LoVo (cell line): ENCODE data around the gene SLC19A3.
"Not testable (repeated sequence)": the region's sequence is repeated elsewhere in the genome, so short reads cannot be mapped to it uniquely, and the experiment has no call there.

ENCODE experiments used
- DNase-seq: peaks from one replicate; pipeline ENCODE4 v3.0.0-alpha.2; 2016; ENCODE audit warnings: low spot score

The SLC19A3 gene

DNA sequence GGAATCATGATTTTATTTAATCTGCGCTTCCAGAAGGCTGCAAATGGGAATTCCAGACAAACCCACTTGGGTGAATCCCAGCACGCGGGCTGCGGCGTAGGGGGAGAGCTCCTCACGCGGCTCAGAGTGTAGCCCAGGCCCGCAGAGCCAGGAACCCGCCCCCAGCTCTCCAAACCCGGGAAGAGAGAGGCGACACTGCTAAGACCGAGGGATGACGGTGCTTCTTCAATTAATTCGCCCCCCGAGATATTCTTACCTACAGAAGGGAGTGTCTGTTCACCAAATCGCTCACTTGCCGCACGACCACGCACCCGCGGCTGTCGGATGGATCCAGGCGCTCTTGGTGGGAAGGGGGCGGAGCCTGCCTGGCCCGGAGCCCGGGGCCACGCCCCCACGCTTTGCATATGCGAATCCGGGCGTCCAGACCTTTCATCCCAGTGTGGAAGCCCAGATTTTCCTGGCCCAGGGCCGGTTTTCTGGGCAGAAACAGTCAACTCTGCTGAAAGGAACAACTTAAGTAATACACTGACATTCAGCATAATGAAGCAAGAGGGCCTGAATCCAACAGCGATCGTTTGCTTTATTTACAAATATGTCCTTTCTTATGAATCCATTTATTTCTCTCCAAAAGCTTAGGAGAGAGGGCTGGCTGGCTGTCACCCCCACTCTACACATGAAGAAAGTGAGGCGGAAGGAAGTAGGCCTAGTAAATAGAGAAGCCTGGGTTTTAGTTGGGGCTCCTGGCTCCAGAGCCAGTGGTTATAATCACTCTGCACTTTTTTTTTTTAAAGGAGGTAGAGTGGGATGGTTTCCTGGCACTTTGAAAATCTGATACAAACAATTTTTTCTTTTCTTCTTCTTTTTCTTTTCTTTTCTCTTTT, at the start of gene SLC19A3:
Gene SLC19A3, minus strand, starts transcription at position 342 of the 881 bp plus-strand sequence. CDS start 15,710 bp downstream, outside the sequence.
- DNase-seq: peak; percentile 66

DNA sequence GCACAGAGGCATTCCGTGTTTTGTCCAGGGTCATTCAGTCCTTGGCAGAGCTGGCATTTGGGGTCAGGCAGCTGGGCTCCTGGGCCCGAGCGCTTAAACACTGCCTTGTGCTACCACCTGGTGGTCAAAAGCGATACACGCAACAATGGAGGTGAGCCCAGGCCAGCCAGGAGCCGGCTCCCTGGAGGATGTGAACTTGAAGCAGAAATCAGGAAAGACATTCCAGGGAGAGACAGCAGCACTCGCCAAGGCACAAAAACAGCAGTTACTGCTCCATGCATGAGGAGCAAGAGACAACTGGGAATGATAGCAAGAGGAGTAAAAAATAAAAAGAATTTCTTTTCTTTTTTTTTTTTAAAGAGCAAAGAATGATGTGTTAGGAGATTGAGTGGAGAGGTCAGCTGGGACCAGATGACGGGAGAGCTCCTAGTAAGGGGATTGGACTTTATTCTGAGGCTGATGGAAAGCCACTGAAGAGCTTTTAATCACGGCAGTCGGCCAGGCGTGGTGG, 48.6 kb upstream of the SLC19A3 start:
- peak; percentile 78 for DNase-seq

DNA sequence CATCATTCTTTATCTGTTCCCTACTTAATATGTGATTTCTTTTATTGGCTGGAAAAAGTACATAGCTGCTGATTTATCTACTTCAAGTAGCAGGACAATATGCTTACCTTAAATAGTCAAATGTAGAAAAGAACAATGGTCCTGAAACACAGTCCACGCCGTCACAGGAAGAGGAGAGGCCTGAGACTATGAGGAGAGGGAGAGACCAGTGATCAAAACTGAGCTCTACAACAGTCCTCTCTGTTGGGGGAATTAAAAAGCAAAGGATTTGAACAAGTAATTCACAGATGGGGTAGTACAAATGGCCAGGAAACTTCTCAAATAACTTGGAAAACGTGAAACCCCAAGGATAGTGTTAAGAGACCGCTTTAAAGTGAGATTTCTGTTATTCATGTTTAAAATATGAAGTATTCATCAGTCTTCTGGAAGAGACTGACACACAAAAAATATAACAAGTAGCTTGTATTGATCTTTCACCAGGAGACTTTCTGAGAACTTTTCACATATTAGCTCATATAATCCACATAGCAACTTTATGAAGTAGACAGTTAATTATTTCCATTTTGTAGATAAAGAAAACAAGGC, 48.1 kb upstream of the SLC19A3 start:
- no peak for DNase-seq

DNA sequence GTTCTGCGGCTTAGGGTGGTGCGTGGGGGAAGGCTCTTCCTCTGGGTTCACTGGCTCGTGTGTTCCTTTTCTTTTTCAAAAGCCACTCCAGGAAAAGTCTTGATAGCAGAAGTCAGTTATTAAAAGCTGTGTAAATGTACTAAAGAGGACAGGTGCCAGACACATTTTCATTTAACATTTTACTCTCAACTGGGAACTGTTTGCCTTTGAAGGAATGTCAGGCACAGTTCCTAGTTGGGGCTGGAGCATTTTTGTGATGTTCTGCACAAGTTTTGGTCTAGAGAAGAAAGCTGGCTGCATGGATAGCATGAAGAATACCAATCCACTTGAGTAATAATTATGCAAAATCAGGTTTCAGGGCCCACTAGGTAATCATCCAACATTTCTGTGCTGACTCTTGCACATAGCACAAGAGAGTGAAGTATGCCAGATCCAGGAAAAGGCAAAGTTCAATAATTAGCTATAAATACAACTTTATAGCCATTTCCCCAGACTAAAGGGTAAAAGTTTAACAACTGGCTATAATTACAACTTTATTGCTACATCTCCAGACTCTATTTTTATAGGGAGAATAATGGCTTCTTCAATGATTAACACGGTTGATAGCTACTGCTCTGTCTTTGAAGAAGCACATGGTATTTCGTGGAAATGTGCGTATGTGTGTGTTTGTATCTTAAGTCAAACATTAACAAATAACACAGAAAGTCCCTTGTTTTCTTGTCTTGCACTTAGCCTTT, 44.1 kb upstream of the SLC19A3 start:
- DNase-seq: peak; percentile 75

DNA sequence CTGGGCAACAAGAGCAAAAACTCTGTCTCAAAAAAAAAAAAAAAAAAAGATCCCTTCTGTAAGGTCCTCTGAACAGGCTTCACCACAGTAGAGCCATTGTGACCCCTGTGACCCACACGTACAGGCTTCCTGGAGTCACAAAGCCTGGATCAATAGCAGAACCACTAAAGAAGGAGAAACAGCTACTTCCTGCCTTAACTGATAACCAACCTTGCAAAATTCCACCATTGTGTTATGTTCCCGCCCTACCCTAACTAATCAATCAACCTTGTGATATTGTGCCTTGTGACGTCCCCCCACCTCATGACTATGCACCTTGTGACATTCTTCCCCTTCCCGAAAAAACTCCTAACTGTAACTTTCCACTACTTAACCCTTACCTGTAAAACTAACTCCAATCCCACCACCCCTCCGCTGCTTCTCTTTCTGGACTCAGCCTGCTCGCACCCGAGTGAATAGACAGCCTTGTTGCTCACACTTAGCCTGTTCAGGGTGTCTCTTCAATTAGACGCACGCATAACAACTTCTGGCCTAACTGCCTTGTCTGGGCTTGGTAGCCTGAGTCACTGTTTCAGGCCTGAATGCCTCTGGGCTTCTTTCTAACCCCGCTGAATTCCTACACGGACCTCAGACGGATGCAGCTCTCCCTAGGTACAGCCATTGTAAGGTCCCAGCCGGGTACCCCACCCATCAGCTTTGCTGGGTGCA, 41.7 kb upstream of the SLC19A3 start:
- no peak for DNase-seq

DNA sequence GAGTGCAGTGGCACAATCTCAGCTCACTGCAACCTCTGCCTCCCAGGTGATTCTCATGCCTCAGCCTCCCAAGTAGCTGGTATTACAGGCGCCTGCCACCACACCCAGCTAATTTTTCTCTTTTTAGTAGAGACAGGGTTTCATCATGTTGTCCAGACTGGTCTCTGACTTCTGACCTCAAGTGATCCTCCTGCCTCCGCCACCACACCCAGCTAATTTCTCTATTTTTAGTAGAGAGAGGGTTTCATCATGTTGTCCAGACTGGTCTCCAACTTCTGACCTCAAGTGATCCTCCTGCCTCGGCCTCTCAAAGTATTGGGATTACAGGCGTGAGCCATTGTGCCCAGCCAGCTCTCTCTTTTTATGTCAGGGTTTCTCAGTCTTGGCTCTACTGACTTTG, 38.4 kb upstream of the SLC19A3 start:
- DNase-seq: not testable (repeated sequence)

DNA sequence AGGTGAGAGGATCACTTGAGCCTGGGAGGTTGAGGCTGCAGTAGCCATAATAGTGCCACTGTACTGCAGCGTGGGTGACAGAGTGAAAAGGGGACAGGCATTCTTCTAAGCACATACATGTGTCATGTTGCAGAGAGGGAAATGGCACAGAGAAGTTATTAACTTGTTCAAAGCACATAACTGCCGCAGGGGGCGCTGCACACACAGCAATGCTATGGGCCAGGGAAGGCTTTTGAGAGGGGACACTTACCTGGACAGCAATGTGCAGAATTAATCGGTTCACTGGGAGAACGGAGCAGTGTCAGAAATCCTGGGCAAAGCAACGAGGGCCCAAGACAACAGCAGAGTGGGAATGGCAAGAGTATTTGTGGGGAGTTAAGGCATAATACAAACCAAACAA, 30.3 kb upstream of the SLC19A3 start:
- no peak for DNase-seq

DNA sequence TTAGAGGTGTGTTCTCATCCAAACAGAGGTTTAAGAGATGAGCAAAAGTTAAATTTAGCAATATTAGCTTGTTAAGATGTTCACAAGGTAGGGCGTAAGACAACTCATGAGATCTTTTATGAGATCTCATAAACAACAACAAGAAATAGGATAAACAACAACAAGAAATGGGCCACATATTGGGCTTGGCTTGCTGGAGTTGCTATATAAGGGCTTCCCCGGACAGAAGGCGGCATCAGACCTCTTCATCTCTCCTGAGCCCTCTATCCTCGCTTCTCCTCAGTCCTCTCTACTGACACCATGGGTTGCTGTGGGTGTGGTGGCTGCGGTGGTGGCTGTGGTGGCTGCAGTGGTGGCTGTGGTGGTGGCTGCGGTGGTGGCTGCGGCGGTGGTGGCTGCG, 27.8 kb upstream of the SLC19A3 start, which contains the start of gene SCYGR8:
Gene SCYGR8, plus strand, starts transcription at position 301 of the 400 bp plus-strand sequence. Its CDS starts 0 bp downstream, at position 301.
- DNase-seq: no peak

DNA sequence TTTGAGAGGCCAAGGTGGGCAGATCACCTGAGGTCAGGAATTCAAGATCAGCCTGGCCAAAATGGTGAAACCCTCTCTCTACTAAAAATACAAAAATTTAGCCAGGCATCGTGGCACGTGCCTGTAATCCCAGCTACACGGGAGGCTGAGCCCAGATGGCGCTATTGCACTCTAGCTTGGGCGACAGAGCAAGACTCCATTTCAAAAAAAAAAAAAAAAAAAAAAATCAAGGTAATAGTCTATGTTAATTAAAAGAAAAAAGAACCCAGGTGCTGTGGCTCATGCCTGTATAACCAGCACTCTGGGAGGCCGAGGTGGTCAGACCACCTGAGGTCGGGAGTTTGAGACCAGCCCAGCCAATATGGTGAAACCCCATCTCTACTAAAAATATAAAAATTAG, 22.9 kb upstream of the SLC19A3 start:
- DNase-seq: not testable (repeated sequence)

DNA sequence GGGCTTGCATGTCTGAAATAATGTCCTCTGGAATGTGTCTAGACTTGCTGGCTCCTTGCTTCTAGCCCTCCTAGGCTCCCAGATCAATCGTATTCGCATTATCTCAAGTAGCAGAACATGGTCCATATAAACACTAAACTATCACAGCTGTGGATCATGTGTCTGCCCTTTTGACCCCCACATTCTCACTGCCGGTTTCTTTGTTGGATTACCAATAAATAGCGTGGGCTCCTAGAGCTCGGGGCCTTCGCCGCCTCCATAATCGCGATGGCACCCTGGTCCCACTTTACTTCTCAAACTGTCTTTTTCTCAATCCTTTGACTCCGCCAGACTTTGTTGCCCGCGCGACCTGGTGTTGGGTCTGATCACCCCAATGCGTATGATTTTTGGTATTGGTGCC, 21.5 kb upstream of the SLC19A3 start:
- no peak for DNase-seq

DNA sequence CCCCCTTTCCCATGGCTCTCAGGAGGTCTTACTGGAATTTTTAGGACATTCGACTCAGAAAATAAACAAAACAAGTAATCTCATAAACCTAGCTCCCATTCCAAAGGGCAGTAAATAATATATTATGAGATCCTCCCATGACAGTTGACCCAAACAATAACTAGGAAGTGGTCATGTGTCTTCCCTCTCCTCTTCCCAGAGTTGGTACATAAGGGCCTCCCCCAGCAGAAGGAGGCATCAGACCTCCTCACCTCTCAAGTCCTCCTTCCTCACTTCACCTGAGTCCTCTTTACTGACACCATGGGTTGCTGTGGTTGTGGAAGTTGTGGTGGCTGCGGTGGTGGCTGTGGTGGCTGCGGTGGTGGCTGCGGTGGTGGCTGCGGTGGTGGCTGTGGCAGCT, 10.2 kb upstream of the SLC19A3 start, which contains the start of gene SCYGR7:
Gene SCYGR7, plus strand, starts transcription at position 301 of the 400 bp plus-strand sequence. Its CDS starts 0 bp downstream, at position 301.
- DNase-seq: no peak

DNA sequence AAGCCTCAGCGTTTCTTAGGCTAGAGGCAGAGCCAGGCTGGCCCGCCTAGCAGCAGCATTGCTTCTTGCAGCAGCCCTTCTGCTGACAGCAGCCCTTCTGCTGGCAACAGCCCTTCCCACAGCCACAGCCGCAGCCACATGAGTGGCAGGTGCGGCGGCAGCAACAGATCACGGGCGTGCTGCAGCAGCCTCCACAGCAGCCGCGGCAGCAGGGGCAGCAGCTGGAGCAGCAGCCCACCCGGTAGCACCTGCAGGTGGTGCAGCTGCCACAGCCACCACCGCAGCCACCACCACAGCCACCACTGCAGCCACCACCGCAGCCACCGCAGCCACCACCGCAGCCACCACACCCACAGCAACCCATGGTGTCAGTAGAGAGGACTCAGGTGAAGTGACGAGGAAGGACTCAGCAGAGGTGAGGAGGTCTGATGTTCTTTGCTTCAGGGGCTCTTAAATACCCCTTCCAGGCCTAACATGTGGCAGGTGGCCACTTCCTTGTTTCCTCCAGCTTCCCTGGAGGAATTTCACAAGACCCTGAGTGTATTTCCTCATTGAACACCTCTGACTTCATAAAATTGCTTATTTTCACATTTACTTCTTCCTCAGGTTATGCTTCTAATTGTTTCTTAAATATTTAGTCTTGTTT, 6.7 kb upstream of the SLC19A3 start, which contains the start of gene SCYGR6:
Gene SCYGR6, minus strand, starts transcription at position 364 of the 646 bp plus-strand sequence. Its CDS starts 0 bp downstream, at position 364.
- no peak for DNase-seq

DNA sequence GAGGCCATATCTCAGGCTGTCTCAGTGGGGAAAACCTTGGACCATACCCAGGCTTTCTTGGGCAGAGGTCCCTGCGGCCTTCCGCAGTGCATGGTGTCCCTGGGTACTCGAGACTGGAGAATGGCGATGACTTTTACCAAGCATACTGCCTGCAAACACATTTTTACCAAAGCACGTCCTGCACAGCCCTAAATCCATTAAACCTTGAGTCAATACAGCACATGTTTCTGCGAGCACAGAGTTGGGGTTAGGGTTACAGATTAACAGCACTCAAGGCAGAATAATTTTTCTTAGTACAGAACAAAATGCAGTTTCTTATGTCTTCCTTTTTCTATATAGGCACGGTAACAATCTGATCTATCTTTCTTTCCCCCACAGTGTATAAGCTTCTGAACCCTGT, 5.0 kb upstream of the SLC19A3 start:
- not testable (repeated sequence) for DNase-seq

DNA sequence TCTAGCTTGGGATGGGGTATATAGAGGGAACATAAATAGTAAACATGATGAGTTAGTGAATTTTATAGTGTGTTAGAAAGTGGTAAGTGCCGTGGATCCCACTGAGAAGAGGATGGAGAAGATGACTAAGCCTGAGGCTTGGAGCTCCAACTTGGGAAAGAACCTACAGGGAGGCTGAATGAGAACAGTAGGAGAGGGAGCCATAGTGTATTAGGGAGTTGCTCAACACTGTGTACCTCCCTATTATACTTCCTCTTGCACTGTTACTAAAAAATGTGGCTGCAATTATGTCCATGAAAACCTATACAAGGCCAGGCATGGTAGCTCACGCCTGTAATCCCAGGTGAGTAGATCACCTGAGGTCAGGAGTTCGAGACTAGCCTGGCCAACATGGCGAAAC, 2.9 kb upstream of the SLC19A3 start:
- DNase-seq: no peak

DNA sequence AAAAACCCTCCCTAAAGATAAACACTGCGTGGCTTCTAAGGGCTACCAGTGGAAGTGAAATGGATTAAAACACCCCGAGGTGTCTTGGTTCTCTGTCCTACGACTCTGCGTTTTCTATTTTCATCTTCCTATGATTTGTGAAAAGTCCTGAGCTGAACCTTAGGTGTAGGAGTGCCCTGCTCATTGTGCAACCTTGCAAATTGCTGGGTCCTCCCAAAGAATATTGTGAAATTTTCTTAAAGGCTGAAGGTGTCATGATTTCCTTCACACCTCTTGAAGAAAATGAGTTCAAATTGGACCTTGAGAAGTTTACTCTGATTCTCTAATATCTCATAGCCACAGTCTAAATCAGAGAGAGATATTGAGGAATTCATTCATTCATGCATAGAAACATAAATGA, 1.8 kb upstream of the SLC19A3 start:
- DNase-seq: no peak

DNA sequence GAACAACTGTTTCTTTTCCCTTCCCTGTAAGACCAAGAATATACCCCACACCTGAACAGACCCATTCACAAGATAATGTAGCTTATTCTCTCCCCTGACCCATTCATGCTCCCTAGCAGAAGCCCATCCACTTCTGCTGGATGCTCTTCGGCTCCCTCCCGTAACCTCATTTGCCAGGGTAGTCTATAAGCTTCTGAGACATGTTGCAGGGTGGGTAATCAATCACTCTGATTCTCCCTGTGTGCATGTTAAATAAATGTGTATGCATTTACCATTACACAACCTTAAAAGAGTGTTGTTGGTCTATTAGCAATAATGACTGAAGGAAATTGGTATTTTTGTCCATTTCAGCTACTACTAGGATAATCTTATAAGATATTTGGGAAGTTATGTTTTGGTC, 1.3 kb downstream of the SLC19A3 start:
- DNase-seq: no peak

DNA sequence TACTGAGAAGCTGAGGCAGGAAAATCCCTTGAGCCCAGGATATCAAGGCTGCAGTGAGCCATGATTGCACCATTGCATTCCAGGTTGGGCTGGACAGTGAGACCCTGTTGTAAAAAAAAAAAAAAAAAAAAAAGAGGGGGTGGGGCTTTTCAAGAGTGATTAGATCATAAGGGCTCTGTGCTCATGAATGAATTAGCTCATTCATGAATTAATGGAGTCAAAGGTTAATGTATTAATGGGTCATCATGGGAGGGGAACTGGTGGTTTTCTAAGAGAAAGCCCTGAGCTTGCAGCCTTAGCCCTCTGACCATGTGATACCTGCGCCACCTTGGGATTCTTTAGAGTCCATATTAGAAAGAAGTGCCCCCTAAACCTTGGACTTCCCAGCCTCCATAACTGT, 4.5 kb downstream of the SLC19A3 start:
- no peak for DNase-seq

DNA sequence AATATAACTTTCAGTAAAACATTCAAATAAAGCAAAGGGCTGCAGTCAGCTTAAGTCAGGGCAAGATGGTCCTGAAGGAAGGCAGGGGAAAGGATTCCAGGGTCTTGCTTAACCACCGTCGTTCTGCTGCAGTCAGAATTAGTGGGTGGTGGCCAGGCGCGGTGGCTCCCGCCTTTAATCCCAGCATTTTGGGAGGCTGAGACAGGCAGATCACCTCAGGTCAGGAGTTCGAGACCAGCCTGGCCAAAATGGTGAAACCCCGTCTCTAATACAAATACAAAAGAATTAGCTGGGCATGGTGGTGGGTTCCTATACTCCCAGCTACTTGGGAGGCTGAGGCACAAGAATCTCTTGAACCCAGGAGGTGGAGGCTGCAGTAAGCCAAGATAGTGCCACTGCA, 6.8 kb downstream of the SLC19A3 start:
- no peak for DNase-seq

DNA sequence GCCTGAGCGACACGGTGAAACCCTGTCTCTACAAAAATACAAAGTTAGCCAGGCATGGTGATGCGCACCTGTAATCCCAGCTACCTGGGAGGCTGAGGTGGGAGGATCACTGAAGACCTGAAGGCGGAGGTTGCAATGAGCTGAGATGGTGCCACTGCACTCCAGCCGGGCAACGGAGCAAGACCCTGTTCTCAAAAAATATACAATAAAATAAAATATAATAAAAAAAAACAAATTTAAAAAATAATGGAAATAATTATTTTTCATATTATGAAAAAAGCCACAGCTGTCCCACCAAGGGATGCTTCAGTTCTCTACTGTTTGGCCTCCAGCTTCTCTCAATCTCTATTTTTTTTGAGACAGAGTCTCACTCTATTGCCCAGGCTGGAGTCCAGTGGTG, 10.4 kb downstream of the SLC19A3 start:
- no peak for DNase-seq

DNA sequence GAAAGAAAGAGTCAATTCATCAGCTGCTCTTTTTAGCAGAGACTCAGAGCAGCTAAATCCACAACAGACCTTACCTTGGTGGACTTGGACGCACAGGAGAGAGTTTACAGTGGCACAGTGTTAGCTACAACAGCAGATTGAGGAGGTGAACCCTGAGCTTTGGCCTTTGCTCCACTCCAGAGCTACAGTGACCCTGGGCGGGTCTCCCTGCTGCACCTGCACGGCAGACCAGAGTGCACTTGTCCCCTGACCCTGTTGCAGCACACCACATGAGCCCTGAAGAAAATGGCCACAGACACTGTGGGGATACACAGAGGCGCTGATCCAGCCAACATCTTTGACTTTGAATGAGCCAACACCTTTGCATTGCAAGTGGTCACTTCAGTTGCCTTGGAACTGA, 11.0 kb downstream of the SLC19A3 start:
- DNase-seq: no peak

DNA sequence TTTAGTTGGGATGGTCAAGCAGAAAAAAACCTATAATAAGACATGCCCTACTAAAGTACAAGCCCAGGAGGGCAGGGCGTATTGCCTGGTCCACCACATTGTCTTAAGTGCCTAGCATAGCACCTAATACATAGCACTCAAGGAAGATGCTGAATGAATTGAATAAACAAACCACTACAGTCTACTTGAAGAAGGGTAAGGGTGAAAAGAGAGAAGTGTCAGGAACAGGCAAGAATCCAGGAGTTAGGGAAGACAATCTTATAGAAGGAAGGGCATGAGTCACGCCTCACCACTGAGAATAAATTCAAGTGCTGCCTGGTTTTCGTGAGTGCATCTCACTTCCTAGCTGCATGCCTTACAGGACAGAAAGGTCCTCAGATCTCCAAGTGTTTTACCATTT, 13.9 kb downstream of the SLC19A3 start:
- peak; percentile 11 for DNase-seq
